CD4-positive, alpha-beta memory T cell (primary cell): Measurements from ENCODE around the gene NEDD4. TPM values are rescaled to one million over a fixed set of nuclear protein-coding genes. Genes with fewer than 3 reads are reported as not detected.

Source experiments
- CTCF ChIA-PET: fragments of 350-600 bp; sonication (Branson Sonifier 250); formaldehyde crosslinking; loops from one replicate; lab custom pipeline; 2021; ENCODE audit warnings: inconsistent platforms; ENCODE audit not compliant: partially characterized antibody; lab: Charles Lee
- POLR2A ChIA-PET: fragments of 350-600 bp; sonication (Branson Sonifier 250); formaldehyde crosslinking; loops from one replicate; lab custom pipeline; 2021; ENCODE audit not compliant: partially characterized antibody; lab: Charles Lee
- DNase-seq, 5 donors: peaks; one replicate each; pipeline versions ENCODE4 v3.0.0 to v3.0.0-alpha.2; 2020 to 2022; ENCODE audit warnings: mixed read lengths in 1 of 5
- H3K27ac ChIP-seq: one replicate; pipeline ENCODE4 v1.7.0; 2013; ENCODE audit warnings: low read depth, low read length
- H3K27me3 ChIP-seq: 2 replicates; pipeline ENCODE4 v1.7.0; 2013; ENCODE audit warnings: mild to moderate bottlenecking, low read length, moderate library complexity; ENCODE audit not compliant: insufficient read depth
- H3K36me3 ChIP-seq: 2 replicates; pipeline ENCODE4 v1.7.0; 2013; ENCODE audit warnings: mild to moderate bottlenecking, low read length, moderate library complexity; ENCODE audit not compliant: insufficient read depth
- H3K4me1 ChIP-seq: 2 replicates; pipeline ENCODE4 v1.7.0; 2013; ENCODE audit warnings: mild to moderate bottlenecking, low read length, moderate library complexity; ENCODE audit not compliant: insufficient read depth
- H3K4me3 ChIP-seq, 2 donors: one replicate each; pipeline ENCODE4 v1.7.0; 2013; ENCODE audit warnings: low read length in 2 of 2, mild to moderate bottlenecking in 1 of 2
- H3K9me3 ChIP-seq, 2 donors: one replicate each; pipeline ENCODE4 v1.7.0; 2013; ENCODE audit warnings: low read length in 2 of 2, control low read depth in 1 of 2; ENCODE audit not compliant: control insufficient read depth in 1 of 2
- H3K27ac Mint-ChIP-seq, 7 donors: one replicate each; pipeline ENCODE4 v1.8.0; 2020 to 2021; ENCODE audit warnings: mixed read lengths in 7 of 7, mild to moderate bottlenecking in 6 of 7, inconsistent platforms in 3 of 7, moderate library complexity in 3 of 7
- H3K27me3 Mint-ChIP-seq, 2 donors: one replicate each; pipeline ENCODE4 v1.8.0; 2020 to 2021; ENCODE audit warnings: mixed read lengths in 2 of 2
- H3K36me3 Mint-ChIP-seq, 2 donors: one replicate each; pipeline ENCODE4 v1.8.0; 2020 to 2021; ENCODE audit warnings: mixed read lengths in 2 of 2, inconsistent platforms in 1 of 2, mild to moderate bottlenecking in 1 of 2
- H3K4me1 Mint-ChIP-seq, 4 donors: one replicate each; pipeline ENCODE4 v1.8.0; 2020 to 2021; ENCODE audit warnings: mixed read lengths in 4 of 4, mild to moderate bottlenecking in 1 of 4
- H3K4me3 Mint-ChIP-seq, 8 donors: one replicate each; pipeline ENCODE4 v1.8.0; 2020 to 2021; ENCODE audit warnings: mixed read lengths in 8 of 8, mild to moderate bottlenecking in 7 of 8, moderate library complexity in 6 of 8, inconsistent platforms in 3 of 8
- H3K9me3 Mint-ChIP-seq, 8 donors: one replicate each; pipeline ENCODE4 v1.8.0; 2020 to 2021; ENCODE audit warnings: mixed read lengths in 8 of 8, mild to moderate bottlenecking in 5 of 8, inconsistent platforms in 3 of 8, moderate library complexity in 1 of 8
- intact Hi-C: fragments of 100-400 bp; cut with micrococcal nuclease; formaldehyde crosslinking; loops from one replicate; pipeline ENCODE4 v1.15.1; 2023
- polyA plus RNA-seq, 2 donors: library from polyadenylated mRNA; unstranded; fragments of 300-500 nt; fragmentation: Illumina TruSeq; gene quantifications; one replicate each; pipeline ENCODE4 v1.2.3, GENCODE V29; 2021
- total RNA-seq, 2 experiments: library from RNA; stranded (reverse); gene quantifications; one replicate each; pipeline ENCODE4 v1.2.3, GENCODE V29; 2021

Gene NEDD4
- total and polyA plus RNA-seq, 4 experiments from 2014 or later = 3.7 to 5.8 (median 4.7) TPM

- Histone ChIP-seq H3K9me3 (no peaks in the 10 kb centered on the region), H3K4me3 (no peak overlapping the region), H3K4me1 (peaks cover 6% of the 10 kb centered on the region), H3K27ac (no peak overlapping the region), H3K27me3 (no peaks in the 10 kb centered on the region), H3K36me3 (no peaks in the 10 kb centered on the region)
- Mint-ChIP-seq H3K27ac (no peak overlapping the region), H3K4me3 (no peak overlapping the region), H3K4me1 (peaks cover 0 to 5% (median 4%) of the 10 kb centered on the region in 4 donors), H3K36me3 (no peaks in the 10 kb centered on the region), H3K27me3 (peaks cover 5 to 8% of the 10 kb centered on the region in 2 donors), H3K9me3 (no peaks in the 10 kb centered on the region)
- CTCF ChIA-PET = interaction anchor here (1.2 kb wide), 1 partner anchor 56 kb away, joined by 3 read pairs; no protein-coding TSS in a partner anchor
- no peak for DNase-seq
- POLR2A ChIA-PET = no interaction called here
- intact Hi-C loops = no loop called here
Measured at GRCh38 chr15:55998478-55998877, 5.1 kb upstream of the NEDD4 start.

GRCh38 chr15:55993804-55994560 is 570 bp upstream of the NEDD4 start:
- CTCF ChIA-PET = interaction anchor here (0.8 to 2.7 kb wide), 4 partner anchors 9 to 80 kb away, joined by 3 to 14 read pairs (median 6); no protein-coding TSS in a partner anchor
- intact Hi-C loops = loop anchor here (1.0 to 2.0 kb wide), 3 partner anchors 49 to 253 kb away; no protein-coding TSS in a partner anchor
- DNase-seq = no peak
- Histone ChIP-seq H3K36me3 (no peaks in the 10 kb centered on the region), H3K27ac (no peak overlapping the region), H3K27me3 (no peaks in the 10 kb centered on the region), H3K9me3 (no peaks in the 10 kb centered on the region), H3K4me1 (peaks cover 15% of the 10 kb centered on the region), H3K4me3 (peak overlapping the region in 1 of 2 donors; percentile 61)
- Mint-ChIP-seq H3K27me3 (no peaks in the 10 kb centered on the region), H3K4me1 (peaks cover 10 to 27% (median 17%) of the 10 kb centered on the region in 4 donors), H3K9me3 (no peaks in the 10 kb centered on the region), H3K36me3 (peaks cover 0 to 2% of the 10 kb centered on the region in 2 donors), H3K4me3 (peak overlapping the region; percentile 78 to 85 (median 82)), H3K27ac (peak overlapping the region in 3 of 7 donors; percentile 5 to 19 (median 17))
- POLR2A ChIA-PET = interaction anchor here (0.9 to 1.2 kb wide), 3 partner anchors 48 to 251 kb away, joined by 3 read pairs; no protein-coding TSS in a partner anchor

GRCh38 chr15:55992769-55993110 is 672 bp downstream of the NEDD4 start:
- peaks cover 10 to 27% (median 17%) of the 10 kb centered on the region in 4 donors for H3K4me1 Mint-ChIP-seq
- DNase-seq = no peak
- Histone ChIP-seq H3K4me1 (peaks cover 15% of the 10 kb centered on the region), H3K36me3 (no peaks in the 10 kb centered on the region), H3K27me3 (no peaks in the 10 kb centered on the region), H3K27ac (no peak overlapping the region), H3K9me3 (no peaks in the 10 kb centered on the region), H3K4me3 (peak overlapping the region; percentile 36 to 61)
- peak overlapping the region in 6 of 7 donors; percentile 42 to 85 (median 68) for H3K27ac Mint-ChIP-seq
- ChIA-PET CTCF (interaction anchor here (0.6 to 2.7 kb wide), 7 partner anchors 9 to 253 kb away, joined by 3 to 14 read pairs (median 4); no protein-coding TSS in a partner anchor), POLR2A (interaction anchor here (0.6 kb wide), 1 partner anchor 13 kb away, joined by 3 read pairs; no protein-coding TSS in a partner anchor)
- H3K36me3 Mint-ChIP-seq = peaks cover 0 to 2% of the 10 kb centered on the region in 2 donors
- intact Hi-C loops = loop anchor here (1.0 to 2.0 kb wide), 3 partner anchors 51 to 254 kb away; no protein-coding TSS in a partner anchor
- peak overlapping the region; percentile 89 to 94 (median 92) for H3K4me3 Mint-ChIP-seq
- no peaks in the 10 kb centered on the region for H3K27me3 Mint-ChIP-seq
- H3K9me3 Mint-ChIP-seq = no peaks in the 10 kb centered on the region

GRCh38 chr15:55991802-55992768 is 1.3 kb downstream of the NEDD4 start:
- Histone ChIP-seq H3K4me3 (peak overlapping the region; percentile 36 to 61), H3K27ac (no peak overlapping the region), H3K4me1 (peaks cover 15% of the 10 kb centered on the region), H3K9me3 (no peaks in the 10 kb centered on the region), H3K36me3 (no peaks in the 10 kb centered on the region), H3K27me3 (no peaks in the 10 kb centered on the region)
- Mint-ChIP-seq H3K9me3 (no peaks in the 10 kb centered on the region), H3K27ac (peak overlapping the region in 3 of 7 donors; percentile 47 to 79 (median 61)), H3K36me3 (peaks cover 0 to 2% of the 10 kb centered on the region in 2 donors), H3K27me3 (no peaks in the 10 kb centered on the region), H3K4me3 (peak overlapping the region; percentile 89 to 94 (median 92)), H3K4me1 (peaks cover 10 to 27% (median 17%) of the 10 kb centered on the region in 4 donors)
- intact Hi-C loops = loop anchor here (2.0 kb wide), 1 partner anchor 255 kb away; no protein-coding TSS in a partner anchor
- no peak for DNase-seq
- POLR2A ChIA-PET = interaction anchor here (0.6 kb wide), 1 partner anchor 12 kb away, joined by 3 read pairs; no protein-coding TSS in a partner anchor
- CTCF ChIA-PET = interaction anchor here (0.6 to 2.7 kb wide), 8 partner anchors 10 to 254 kb away, joined by 3 to 14 read pairs (median 4); no protein-coding TSS in a partner anchor

GRCh38 chr15:55990998-55991397 is 2.4 kb downstream of the NEDD4 start:
- Histone ChIP-seq H3K4me1 (peaks cover 15% of the 10 kb centered on the region), H3K9me3 (no peaks in the 10 kb centered on the region), H3K36me3 (no peaks in the 10 kb centered on the region), H3K27ac (no peak overlapping the region), H3K4me3 (no peak overlapping the region), H3K27me3 (no peaks in the 10 kb centered on the region)
- H3K27ac Mint-ChIP-seq = no peak overlapping the region
- H3K4me3 Mint-ChIP-seq = peak overlapping the region in 1 of 8 donors; percentile 33
- peaks cover 10 to 27% (median 17%) of the 10 kb centered on the region in 4 donors for H3K4me1 Mint-ChIP-seq
- intact Hi-C loops = no loop called here
- CTCF ChIA-PET = no interaction called here
- no peak for DNase-seq
- H3K27me3 Mint-ChIP-seq = no peaks in the 10 kb centered on the region
- H3K36me3 Mint-ChIP-seq = peaks cover 4% of the 10 kb centered on the region in 2 donors
- POLR2A ChIA-PET = no interaction called here
- H3K9me3 Mint-ChIP-seq = peaks cover 0 to 3% (median 0%) of the 10 kb centered on the region in 8 donors

GRCh38 chr15:55990516-55990915 is 2.9 kb downstream of the NEDD4 start:
- H3K4me1 Mint-ChIP-seq = peaks cover 10 to 27% (median 17%) of the 10 kb centered on the region in 4 donors
- CTCF ChIA-PET = interaction anchor here (1.3 kb wide), 1 partner anchor 255 kb away, joined by 3 read pairs; no protein-coding TSS in a partner anchor

More at GRCh38 chr15:55990516-55990915, 2.9 kb downstream of the NEDD4 start:
- Mint-ChIP-seq H3K4me3 (no peak overlapping the region), H3K36me3 (peaks cover 4% of the 10 kb centered on the region in 2 donors), H3K27ac (no peak overlapping the region), H3K27me3 (no peaks in the 10 kb centered on the region), H3K9me3 (peaks cover 0 to 4% (median 0%) of the 10 kb centered on the region in 8 donors)
- Histone ChIP-seq H3K9me3 (no peaks in the 10 kb centered on the region), H3K27ac (no peak overlapping the region), H3K27me3 (no peaks in the 10 kb centered on the region), H3K36me3 (no peaks in the 10 kb centered on the region), H3K4me3 (no peak overlapping the region), H3K4me1 (peaks cover 15% of the 10 kb centered on the region)
- intact Hi-C loops = no loop called here
- POLR2A ChIA-PET = no interaction called here
- DNase-seq = no peak
